ENCODE data around the gene CIT.

- TF ChIP-seq CTCF (IDR thresholded peaks at IDR 0.05) (no peak), POLR2A (IDR thresholded peaks at IDR 0.05) (no peak)
Observed at GRCh38 chr12:119694111-119694510, 183.0 kb downstream of the CIT start.
